NCI-H446 treated with DMSO at 0.1 percent for 48 hours (cell line): Measurements from ENCODE around the gene KANSL1.

Source experiments
- DNase-seq: peaks from one replicate; lab custom pipeline; 2025; lab: John Stamatoyannopoulos, UW

KANSL1 gene

DNA sequence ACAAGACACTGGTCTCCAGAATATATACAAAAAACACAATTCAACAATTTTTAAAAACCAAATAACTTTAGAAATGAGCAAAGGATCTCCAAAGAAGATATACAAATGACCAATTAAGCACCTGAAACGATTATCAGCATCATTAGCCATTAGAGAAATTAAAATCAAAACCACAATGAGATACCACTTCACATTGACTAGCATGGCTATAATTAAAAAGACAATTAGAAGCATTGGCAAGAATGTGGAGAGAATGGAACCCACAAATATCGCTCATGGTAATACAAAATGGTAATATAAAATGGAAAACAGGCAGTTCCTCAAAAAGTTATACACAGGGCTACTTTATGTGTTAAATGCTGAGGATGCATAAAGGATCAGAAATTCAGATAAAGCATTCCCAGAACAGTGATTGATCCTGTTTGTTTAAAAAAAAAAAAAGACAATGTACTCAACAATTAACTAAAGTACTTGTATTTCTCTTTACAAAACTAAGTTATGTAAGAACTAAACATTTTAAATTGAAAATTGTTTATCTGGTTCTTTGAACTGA, 52.5 kb downstream of the KANSL1 start:
- DNase-seq = no peak

DNA sequence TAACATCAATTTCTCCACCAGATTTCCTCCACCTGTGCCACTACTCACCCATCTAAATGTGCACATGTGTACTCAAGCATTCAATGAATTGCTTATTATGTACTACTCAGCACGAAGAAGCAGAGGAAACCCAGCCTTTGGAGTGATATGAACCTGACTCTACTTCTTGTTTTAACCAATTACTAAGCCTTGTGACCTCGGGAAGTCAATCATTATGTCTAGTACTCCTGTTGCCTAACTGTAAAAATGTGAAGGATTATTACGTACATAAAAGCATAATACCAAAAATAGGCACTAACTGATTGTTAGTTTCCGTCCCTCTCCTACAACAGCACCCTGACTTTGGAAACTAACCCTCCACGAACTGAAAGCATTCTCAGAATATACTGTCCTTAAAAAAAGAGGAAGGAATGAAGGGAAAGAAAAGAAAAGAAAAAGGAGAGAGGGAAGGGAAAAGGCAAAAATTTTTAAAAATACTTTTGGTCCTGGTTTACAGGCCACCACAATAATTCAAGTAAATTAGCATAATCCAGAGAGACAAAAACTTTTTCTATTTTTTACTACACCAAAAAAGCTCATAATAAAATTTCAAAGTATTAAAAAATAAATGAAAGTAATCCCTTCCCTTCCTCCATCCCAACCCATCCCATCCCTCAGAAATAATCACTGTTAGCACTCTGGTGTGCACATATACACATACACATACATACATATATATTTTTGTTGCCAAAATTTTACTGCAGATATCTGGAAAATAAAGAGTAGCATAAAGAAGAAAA, 53.6 kb downstream of the KANSL1 start:
- DNase-seq = no peak

- no peak for DNase-seq
Observed at GRCh38 chr17:46138473-46138872, 54.8 kb downstream of the KANSL1 start.

DNA sequence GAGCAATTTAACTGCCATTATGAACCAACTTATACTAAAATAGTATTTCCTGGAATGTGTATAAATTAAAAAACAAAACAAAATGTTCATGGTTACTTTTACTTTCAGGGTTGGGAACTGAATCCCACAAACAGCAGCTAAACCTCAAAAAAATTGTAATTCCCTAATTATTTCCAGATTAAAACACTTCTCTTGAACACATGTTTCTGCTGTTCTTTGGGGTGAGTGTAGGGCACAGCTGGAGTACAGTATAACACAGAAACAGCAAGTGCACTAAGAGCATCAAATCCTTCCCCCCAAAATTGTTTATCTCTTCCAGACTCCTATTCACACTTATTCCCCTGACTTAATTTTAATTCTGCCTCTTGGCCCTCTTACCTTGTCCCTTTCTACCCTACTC, 56.4 kb downstream of the KANSL1 start:
- DNase-seq = no peak

DNA sequence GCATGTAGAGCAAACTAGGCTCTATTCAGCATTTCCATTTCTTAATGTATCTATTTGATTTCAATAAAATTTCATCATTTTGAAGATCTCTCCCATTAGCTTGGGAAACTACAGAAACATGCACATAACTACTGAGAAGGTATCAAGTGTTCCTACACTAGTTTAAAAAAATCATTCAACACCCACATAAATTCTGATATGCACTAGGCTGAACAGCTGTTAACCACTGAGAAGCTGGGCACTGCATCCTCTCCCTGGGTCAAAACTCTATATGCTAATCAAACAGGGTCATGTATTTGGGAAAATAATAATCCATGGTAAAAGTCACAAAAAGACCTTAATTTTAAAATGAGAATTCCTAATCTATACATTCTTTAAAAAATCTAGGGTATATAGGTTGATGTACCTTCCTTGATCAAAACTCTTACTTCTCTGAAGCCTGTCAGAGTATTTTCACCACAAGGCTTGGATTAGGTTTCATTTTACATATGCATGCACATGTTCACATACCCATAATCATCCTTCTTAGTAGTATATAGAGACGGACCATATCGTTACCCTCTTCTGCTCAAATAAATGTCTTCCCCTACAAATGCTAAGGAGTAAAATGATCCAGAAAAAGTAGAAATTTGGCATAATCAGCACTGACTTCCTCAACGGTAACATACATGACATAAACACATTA, 57.2 kb downstream of the KANSL1 start:
- DNase-seq = no peak

DNA sequence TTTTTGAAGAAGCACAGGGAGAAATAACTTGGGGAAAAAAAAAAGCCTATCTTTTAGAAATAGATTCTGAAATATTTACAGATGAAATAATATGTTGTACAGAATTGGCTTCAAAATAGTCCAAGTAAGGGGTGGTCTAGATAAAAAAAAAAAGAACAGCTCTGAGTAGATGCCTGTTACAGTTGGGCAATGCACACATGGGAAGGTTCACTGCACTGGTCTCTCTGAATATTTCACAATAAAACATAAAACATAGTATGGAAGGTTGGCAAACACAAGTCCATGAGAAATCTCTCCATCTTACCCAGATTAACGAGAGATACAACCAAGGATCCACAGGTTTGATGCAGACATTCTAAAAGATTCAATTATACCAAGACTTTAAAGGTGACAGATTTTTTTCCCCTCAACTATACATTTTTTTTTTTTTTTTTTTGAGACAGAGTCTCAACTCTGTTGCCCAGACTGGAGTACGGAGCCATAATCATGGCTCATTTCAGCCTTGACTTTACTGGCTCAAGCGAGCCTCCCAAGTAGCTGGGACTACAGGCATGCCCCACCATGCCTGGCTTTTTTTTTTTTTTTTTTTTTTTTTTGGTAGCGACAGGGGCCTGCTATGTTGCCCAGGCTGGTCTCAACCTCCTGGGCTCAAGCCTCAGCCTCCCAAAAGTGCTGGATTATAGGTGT, 58.0 kb downstream of the KANSL1 start:
- no peak for DNase-seq

GRCh38 chr17:46129302-46129701, 63.9 kb downstream of the KANSL1 start:
- DNase-seq = no peak

- DNase-seq = no peak
Observed at GRCh38 chr17:46128453-46128852, 64.8 kb downstream of the KANSL1 start.

GRCh38 chr17:46127524-46127923, 65.7 kb downstream of the KANSL1 start:
- no peak for DNase-seq

GRCh38 chr17:46126840-46127239, 66.4 kb downstream of the KANSL1 start:
- DNase-seq = no peak

DNA sequence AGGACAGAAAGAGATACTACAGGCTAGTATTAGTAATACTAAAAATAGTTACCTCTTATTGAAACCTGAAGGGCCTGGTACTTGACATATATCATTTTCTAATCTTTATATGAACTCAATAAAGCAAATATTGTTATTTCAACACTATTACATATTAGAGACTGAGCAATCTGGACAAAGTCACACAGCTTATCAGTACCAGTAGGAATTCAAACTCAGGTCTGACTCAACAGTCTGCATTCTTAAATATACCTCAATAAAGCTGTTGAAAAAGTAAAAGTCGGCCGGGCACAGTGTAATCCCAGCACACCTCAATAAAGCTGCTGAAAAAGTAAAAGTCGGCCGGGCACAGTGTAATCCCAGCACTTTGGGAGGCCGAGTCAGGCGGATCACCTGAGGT, 67.4 kb downstream of the KANSL1 start:
- no peak for DNase-seq

GRCh38 chr17:46124695-46125592, 68.3 kb downstream of the KANSL1 start:
- no peak for DNase-seq

DNA sequence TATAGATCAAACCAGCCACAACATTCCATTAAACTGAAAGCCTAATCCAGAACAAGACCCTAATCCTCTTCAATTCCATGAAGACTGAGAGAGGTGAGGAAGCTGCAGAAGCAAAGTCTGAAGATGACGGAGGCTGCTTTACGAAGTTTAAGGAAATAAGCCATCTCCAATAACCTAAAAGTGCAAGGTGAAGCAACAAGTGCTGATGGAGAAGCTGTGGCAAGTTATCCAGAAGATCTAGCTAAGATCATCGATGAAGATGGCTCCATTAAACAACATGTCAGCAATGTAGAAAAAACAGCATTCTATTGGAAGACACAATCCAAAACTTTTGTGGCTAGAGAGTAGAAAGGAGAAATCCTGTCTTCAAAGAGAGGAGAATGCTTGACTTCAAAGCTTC, 69.6 kb downstream of the KANSL1 start:
- no peak for DNase-seq

- no peak for DNase-seq
Observed at GRCh38 chr17:46122486-46122871, 70.8 kb downstream of the KANSL1 start.

GRCh38 chr17:46121841-46122485, 71.3 kb downstream of the KANSL1 start:
- DNase-seq = no peak

DNA sequence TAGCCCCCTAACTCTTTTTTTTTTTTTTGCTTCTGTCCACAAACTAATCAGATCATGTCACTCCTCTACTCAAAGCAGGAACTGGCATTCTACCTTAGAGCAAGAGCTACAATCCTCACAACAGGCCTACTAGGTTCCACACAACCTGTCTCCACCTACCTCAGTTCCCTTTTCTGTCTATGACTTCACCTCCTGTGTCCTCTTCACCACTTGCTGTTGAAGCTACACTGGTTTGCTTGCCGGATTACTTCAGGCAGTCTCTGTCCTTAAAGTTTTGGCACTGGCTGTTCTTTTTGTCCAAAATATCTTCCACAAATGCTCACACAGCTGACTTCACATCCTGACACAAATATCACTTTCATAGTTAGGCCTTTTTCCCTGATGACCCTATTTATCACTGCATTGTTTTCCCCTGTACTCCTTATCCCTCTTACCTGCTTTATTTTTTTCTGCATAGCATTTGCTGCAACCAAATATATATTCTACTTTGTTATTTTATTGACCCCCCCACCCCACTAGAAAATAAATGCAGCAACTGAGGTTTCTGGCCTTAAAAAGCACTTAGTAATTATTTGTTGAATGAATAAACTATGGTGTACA, 72.0 kb downstream of the KANSL1 start:
- no peak for DNase-seq

DNA sequence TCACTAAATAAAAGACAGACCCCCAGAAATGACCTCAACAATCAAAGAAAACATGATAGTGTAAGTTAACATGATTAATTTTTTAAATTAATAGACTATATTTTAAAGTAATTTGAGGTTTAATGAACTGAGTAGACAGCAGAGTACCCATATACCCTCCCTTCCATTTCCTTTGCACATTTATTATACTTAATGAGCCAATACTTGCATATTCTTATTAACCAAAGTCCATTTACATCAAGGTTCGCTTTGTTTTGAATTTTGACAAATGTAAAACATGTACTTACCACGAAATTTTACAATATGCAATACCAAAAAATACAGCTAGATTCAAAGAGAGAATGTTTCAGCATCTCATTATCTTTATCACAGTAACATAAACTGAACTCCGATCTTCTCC, 72.7 kb downstream of the KANSL1 start:
- DNase-seq = no peak

- DNase-seq = no peak
Observed at GRCh38 chr17:46120078-46120477, 73.2 kb downstream of the KANSL1 start.

- no peak for DNase-seq
Observed at GRCh38 chr17:46118964-46119363, 74.3 kb downstream of the KANSL1 start.

- DNase-seq = peak; percentile 28
Observed at GRCh38 chr17:46117850-46118696, 75.2 kb downstream of the KANSL1 start.
